Effector CD8-positive, alpha-beta T cell (primary cell): ENCODE data around the gene ZNF414.

ENCODE experiments used
- DNase-seq: peaks from one replicate; lab custom pipeline; 2025; lab: John Stamatoyannopoulos, UW

ZNF414 gene

DNA sequence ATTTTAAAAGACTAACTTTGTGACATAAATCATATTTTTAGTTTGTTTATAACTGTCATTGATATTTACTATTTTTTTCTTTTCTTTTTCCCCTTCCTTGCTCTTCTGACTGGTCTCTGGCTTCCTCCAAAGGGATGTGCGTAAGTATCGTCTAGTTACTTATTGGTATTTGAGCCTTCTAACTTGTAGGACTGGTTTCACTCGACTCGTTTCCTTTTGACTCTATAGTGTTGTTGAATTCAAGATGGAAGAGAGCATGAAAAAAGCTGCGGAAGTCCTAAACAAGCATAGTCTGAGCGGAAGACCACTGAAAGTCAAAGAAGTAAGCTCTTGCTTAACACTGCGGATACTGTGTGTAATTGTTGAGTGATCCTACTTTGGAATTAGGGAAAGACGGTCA lies 50.6 kb downstream of the ZNF414 start:
- no peak for DNase-seq

DNA sequence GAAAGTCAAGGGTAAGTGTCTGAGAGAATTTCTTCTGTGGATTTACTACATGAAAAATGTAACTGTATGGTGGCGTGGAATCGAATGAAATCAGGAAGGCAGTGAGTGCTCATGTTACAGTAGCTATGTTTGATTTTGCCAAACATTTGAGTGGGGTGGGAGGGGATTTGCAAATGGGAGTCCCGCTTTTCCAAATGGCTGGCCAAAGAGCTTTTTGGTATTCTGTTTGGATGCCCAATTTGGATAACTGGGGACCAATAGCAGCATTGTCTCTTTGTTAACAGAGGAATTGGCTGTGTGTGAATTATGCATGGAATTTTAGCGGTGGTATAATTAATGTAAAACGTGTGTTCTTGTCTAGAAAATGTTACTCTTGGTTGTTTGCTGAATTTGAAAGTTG lies 51.4 kb downstream of the ZNF414 start:
- DNase-seq, result no peak

DNA sequence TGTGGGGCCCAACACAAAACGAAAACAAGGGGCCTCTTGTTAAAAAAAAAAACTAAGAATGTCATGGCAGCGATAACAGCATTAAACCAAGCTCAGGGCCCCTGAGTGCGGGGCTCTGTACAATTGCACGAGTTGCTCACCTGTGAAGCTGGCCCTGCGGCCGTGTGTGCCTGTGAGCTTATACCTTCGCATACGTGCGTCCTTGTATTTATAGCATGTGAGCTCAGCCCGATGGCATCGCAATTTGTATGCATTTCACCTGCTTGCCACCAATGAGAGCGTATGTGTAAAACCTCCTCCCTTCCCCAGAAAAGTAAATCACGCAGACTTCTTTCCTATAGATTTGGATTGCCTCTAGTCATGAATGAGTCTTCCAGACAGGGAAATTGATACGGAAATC lies 52.1 kb downstream of the ZNF414 start:
- DNase-seq, result no peak

DNA sequence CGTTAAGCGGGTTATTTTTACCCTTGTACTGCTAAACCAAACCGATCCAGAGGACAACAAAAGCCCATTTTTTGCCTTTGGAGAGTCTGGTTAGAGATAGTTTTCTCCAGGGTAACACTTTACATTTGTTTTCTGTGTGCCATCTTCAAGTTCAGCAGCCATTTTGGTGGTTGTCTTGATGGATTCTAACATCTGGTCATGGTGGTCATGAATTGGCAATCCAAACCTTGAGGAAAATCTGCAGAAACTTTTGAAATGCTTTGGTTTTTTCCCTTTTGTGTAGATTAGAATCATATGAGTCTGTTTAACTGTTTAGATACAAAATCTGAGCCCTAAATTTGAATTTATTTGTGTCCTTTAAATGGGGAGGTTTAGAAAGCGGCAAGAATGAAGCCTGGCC lies 52.6 kb downstream of the ZNF414 start:
- no peak for DNase-seq

DNA sequence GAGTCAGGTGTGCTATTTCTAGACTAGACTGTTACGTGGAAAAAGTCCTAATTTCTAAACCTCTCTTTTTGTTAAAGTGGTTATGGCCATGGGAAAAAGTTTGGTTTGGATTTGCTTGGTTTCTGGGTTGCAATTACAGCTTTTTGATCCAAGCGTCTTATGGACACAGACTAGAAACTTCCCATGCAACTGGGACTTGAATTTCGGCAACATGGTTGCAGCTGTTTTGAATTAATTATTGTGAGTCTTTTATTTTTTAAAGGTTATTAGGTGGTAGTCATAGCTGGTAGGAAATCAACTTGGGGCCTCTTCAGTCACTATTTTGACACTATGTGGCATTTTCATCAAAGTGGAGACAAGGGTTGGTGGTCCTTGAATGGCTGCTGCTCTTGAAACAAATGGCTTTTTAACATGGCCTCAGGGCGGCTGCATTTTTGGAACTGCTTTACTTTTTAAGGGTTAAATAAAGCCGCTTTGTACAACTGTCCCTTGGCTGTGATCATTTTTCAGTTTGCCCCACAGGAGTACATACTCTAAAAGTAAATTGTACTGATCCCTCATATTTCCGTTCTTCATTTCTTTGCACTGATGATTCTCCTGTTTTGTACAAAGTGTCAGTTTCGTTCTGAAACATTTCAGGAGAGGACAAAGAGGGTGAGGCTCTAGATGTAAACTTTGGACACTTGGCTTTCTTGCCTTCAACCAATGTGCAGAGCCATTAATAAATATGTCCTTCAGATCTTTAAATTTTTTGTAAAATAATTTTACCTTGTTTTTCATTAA lies 53.3 kb downstream of the ZNF414 start:
- no peak for DNase-seq
